Astrocyte (in vitro differentiated cells and primary cell): ENCODE measurements around the gene EVC2. TPM values are rescaled to one million over a fixed set of nuclear protein-coding genes. Genes with fewer than 3 reads are reported as not detected.
"Not testable (repeated sequence)": the region's sequence is repeated elsewhere in the genome, so short reads cannot be mapped to it uniquely, and the experiment has no call there.

Experiments used
- DNase-seq: peaks from one replicate; pipeline ENCODE4 v3.0.0-alpha.2; 2010; ENCODE audit warnings: low read depth
- FAIRE-seq: peaks from 2 replicates; lab custom pipeline; 2011; peaks lifted over from hg19 to GRCh38; lab: Jason Lieb, UNC
- H2AFZ ChIP-seq: 2 replicates; pipeline ENCODE4 v1.6.0; 2012; ENCODE audit warnings: low read depth, low read length, inconsistent platforms
- H3K27ac ChIP-seq: 2 replicates; pipeline ENCODE4 v1.5.1; 2011; ENCODE audit warnings: low read depth, low read length, inconsistent platforms
- H3K27me3 ChIP-seq: 2 replicates; pipeline ENCODE4 v1.6.0; 2011; ENCODE audit warnings: low read length, inconsistent platforms; ENCODE audit not compliant: insufficient read depth
- H3K36me3 ChIP-seq: 2 replicates; pipeline ENCODE4 v1.5.1; 2011; ENCODE audit warnings: low read length, inconsistent platforms; ENCODE audit not compliant: insufficient read depth
- H3K4me1 ChIP-seq: 2 replicates; pipeline ENCODE4 v1.5.1; 2011; ENCODE audit warnings: low read length, inconsistent platforms; ENCODE audit not compliant: insufficient read depth
- H3K4me2 ChIP-seq: 2 replicates; pipeline ENCODE4 v1.6.0; 2012; ENCODE audit warnings: low read length, inconsistent platforms
- H3K4me3 ChIP-seq: 2 replicates; pipeline ENCODE4 v1.5.1; 2011; ENCODE audit warnings: low read depth, mild to moderate bottlenecking, low read length, inconsistent platforms; ENCODE audit not compliant: insufficient read depth
- H3K79me2 ChIP-seq: 2 replicates; pipeline ENCODE4 v1.6.0; 2012; ENCODE audit warnings: mild to moderate bottlenecking, low read length, inconsistent platforms; ENCODE audit not compliant: insufficient read depth
- H3K9ac ChIP-seq: 2 replicates; pipeline ENCODE4 v1.6.0; 2012; ENCODE audit warnings: mild to moderate bottlenecking, low read length, inconsistent platforms
- H3K9me3 ChIP-seq: 2 replicates; pipeline ENCODE4 v1.5.1; 2012; ENCODE audit warnings: low read depth, mild to moderate bottlenecking, low read length, inconsistent platforms; ENCODE audit not compliant: insufficient read depth
- H4K20me1 ChIP-seq: 2 replicates; pipeline ENCODE4 v1.6.0; 2012; ENCODE audit warnings: low read length, inconsistent platforms; ENCODE audit not compliant: insufficient read depth
- H3K27ac Mint-ChIP-seq: one replicate; pipeline ENCODE4 v1.8.0; 2021; ENCODE audit warnings: mild to moderate bottlenecking, mixed read lengths; ENCODE audit not compliant: unreplicated experiment
- H3K27me3 Mint-ChIP-seq: one replicate; pipeline ENCODE4 v1.8.0; 2021; ENCODE audit warnings: low read depth, mixed read lengths; ENCODE audit not compliant: unreplicated experiment
- H3K36me3 Mint-ChIP-seq: one replicate; pipeline ENCODE4 v1.8.0; 2021; ENCODE audit warnings: low read depth, mixed read lengths; ENCODE audit not compliant: unreplicated experiment
- H3K4me1 Mint-ChIP-seq: one replicate; pipeline ENCODE4 v1.8.0; 2021; ENCODE audit warnings: low read depth, mixed read lengths; ENCODE audit not compliant: unreplicated experiment
- H3K4me3 Mint-ChIP-seq: one replicate; pipeline ENCODE4 v1.8.0; 2021; ENCODE audit warnings: mild to moderate bottlenecking, moderate library complexity, mixed read lengths; ENCODE audit not compliant: unreplicated experiment
- H3K9me3 Mint-ChIP-seq: one replicate; pipeline ENCODE4 v1.8.0; 2021; ENCODE audit warnings: mild to moderate bottlenecking, mixed read lengths; ENCODE audit not compliant: unreplicated experiment
- EZH2 ChIP-seq: IDR thresholded peaks from 2 replicates; pipeline ENCODE4 v1.6.1; 2012; ENCODE audit warnings: mild to moderate bottlenecking, low read length, inconsistent platforms; ENCODE audit not compliant: insufficient read depth
- total RNA-seq: library from RNA; stranded (reverse); gene quantifications from 2 replicates; pipeline ENCODE4 v1.2.1, GENCODE V29; 2021
- TF ChIP-seq, protein P1 (sequence below): IDR thresholded peaks from 2 replicates; pipeline ENCODE4 v1.5.1; 2011; ENCODE audit warnings: low read depth, mild to moderate bottlenecking, inconsistent platforms, low read length, moderate library complexity; ENCODE audit not compliant: insufficient read depth

EVC2 gene
- total RNA-seq, 1 donor from 2014 or later = 3.3 TPM

DNA sequence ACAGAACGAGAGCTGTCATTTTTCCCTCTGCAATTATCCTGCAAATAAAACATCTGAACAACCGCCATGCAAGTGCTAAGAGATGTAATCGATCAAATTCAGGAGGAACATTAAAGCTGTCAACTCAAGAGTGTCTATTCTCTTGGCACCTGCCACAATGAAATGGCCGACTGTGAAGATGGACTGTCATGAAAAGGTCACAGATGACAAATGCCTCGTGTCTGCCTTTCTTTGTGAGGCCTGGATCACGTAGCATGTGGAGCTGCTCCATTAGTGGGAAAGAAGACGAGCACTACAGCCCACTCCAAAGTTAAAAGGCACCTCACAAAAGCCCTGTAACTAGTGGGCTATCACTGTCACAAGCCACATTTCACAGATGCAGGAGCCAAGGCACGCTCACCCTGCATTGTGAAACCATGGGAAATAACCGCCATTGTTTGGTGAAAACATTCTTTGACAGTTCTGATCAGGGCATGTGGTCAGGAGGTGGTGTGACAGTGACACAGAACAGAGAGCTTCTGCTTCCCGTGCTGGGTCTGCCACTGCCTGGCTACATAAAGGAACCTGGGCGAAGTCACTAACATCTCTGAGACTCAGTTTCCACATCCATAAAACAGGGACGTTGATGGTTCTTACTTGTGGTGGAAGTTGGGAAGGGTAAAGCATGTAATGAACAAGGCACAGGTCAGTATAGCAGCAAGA lies 98.9 kb downstream of the EVC2 start:
- no peak for FAIRE-seq
- H3K4me2 ChIP-seq = no peak overlapping the region
- H3K9ac ChIP-seq = no peak overlapping the region
- H3K9me3 ChIP-seq = no peaks in the 10 kb centered on the region
- no peaks in the 10 kb centered on the region for H3K27me3 ChIP-seq
- Mint-ChIP-seq H3K27me3 (no peaks in the 10 kb centered on the region), H3K27ac (no peak overlapping the region), H3K9me3 (no peaks in the 10 kb centered on the region), H3K36me3 (peaks cover 10% of the 10 kb centered on the region), H3K4me1 (no peaks in the 10 kb centered on the region), H3K4me3 (no peak overlapping the region)
- H3K4me3 ChIP-seq = no peak overlapping the region
- no peak overlapping the region for H3K27ac ChIP-seq
- no peak overlapping the region for H2AFZ ChIP-seq
- H3K4me1 ChIP-seq = no peaks in the 10 kb centered on the region
- H3K36me3 ChIP-seq = peaks cover 13% of the 10 kb centered on the region
- H3K79me2 ChIP-seq = no peaks in the 10 kb centered on the region
- H4K20me1 ChIP-seq = no peaks in the 10 kb centered on the region
- TF ChIP-seq, protein P1, sequence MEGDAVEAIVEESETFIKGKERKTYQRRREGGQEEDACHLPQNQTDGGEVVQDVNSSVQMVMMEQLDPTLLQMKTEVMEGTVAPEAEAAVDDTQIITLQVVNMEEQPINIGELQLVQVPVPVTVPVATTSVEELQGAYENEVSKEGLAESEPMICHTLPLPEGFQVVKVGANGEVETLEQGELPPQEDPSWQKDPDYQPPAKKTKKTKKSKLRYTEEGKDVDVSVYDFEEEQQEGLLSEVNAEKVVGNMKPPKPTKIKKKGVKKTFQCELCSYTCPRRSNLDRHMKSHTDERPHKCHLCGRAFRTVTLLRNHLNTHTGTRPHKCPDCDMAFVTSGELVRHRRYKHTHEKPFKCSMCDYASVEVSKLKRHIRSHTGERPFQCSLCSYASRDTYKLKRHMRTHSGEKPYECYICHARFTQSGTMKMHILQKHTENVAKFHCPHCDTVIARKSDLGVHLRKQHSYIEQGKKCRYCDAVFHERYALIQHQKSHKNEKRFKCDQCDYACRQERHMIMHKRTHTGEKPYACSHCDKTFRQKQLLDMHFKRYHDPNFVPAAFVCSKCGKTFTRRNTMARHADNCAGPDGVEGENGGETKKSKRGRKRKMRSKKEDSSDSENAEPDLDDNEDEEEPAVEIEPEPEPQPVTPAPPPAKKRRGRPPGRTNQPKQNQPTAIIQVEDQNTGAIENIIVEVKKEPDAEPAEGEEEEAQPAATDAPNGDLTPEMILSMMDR = no peak
- DNase-seq = no peak

DNA sequence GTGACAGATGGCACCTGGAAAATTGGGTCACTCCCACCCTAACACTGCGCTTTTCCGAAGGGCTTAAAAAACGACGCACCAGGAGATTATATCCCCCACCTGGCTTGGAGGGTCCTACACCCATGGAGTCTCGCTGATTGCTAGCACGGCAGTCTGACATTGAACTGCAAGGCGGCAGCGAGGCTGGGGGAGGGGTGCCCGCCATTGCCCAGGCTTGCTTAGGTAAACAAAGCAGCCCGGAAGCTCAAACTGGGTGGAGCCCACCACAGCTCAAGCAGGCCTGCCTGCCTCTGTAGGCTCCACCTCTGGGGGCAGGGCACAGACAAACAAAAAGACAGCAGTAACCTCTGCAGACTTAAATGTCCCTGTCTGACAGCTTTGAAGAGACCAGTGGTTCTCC lies 114.5 kb downstream of the EVC2 start:
- not testable (repeated sequence) for H2AFZ ChIP-seq, H3K27me3 ChIP-seq, DNase-seq, H3K79me2 ChIP-seq, H3K9ac ChIP-seq, H3K4me1 ChIP-seq, H4K20me1 ChIP-seq, H3K27me3 Mint-ChIP-seq, FAIRE-seq, H3K4me1 Mint-ChIP-seq, H3K4me2 ChIP-seq, H3K4me3 ChIP-seq, H3K27ac ChIP-seq, H3K36me3 ChIP-seq, H3K27ac Mint-ChIP-seq, H3K4me3 Mint-ChIP-seq, H3K9me3 ChIP-seq
- Mint-ChIP-seq H3K36me3 (peaks cover 30% of the 10 kb centered on the region), H3K9me3 (peaks cover 16% of the 10 kb centered on the region)

DNA sequence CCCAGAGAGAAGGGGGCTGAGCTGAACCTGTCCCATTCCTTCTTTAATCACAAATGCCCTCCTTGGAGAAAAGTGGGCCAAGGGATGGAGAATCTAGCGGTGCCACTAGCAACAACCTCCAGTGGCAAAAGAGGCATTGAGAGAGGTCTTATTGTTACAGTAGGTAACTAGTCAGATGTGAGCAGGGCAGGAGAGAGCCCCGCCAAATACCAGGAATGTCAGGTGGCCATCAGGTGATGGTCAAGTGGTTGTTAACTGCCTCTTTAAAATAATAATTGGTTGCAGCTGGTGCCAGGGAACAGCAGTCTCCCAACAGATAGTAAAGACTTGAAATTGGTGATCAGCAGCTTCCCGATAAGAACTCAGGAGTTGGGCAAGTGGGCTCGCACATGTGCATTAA lies 116.1 kb downstream of the EVC2 start:
- TF ChIP-seq EZH2 = no peak
- TF ChIP-seq, protein P1 = no peak
- Mint-ChIP-seq H3K27ac (no peak overlapping the region), H3K4me1 (no peaks in the 10 kb centered on the region), H3K36me3 (peaks cover 28% of the 10 kb centered on the region), H3K4me3 (no peak overlapping the region), H3K9me3 (peaks cover 20% of the 10 kb centered on the region), H3K27me3 (no peaks in the 10 kb centered on the region)
- H3K79me2 ChIP-seq = no peaks in the 10 kb centered on the region
- DNase-seq (no peak), FAIRE-seq (no peak)
- no peak overlapping the region for H3K4me3 ChIP-seq
- H4K20me1 ChIP-seq = no peaks in the 10 kb centered on the region
- no peaks in the 10 kb centered on the region for H3K4me1 ChIP-seq
- no peak overlapping the region for H3K27ac ChIP-seq
- H3K9ac ChIP-seq = no peak overlapping the region
- no peak overlapping the region for H3K4me2 ChIP-seq
- no peaks in the 10 kb centered on the region for H3K9me3 ChIP-seq
- no peaks in the 10 kb centered on the region for H3K27me3 ChIP-seq
- no peak overlapping the region for H2AFZ ChIP-seq
- no peaks in the 10 kb centered on the region for H3K36me3 ChIP-seq
